Immature natural killer cell (primary cell): ENCODE data around the gene ZNF141. TPM values are rescaled to one million over a fixed set of nuclear protein-coding genes. Genes with fewer than 3 reads are reported as not detected.
A peak's percentile ranks its signal among the peaks of the same experiment; 100 is the strongest.
"Not testable (repeated sequence)": the region's sequence is repeated elsewhere in the genome, so short reads cannot be mapped to it uniquely, and the experiment has no call there.

ENCODE experiments used
- DNase-seq, 3 donors: peaks; one replicate each; pipeline ENCODE4 v3.0.0; 2022; ENCODE audit warnings: mixed read lengths in 1 of 3
- H3K27ac Mint-ChIP-seq, 6 donors: one replicate each; pipeline ENCODE4 v1.8.0; 2020; ENCODE audit warnings: mixed read lengths in 6 of 6, mild to moderate bottlenecking in 5 of 6, inconsistent platforms in 4 of 6, moderate library complexity in 3 of 6
- H3K27me3 Mint-ChIP-seq, 3 donors: one replicate each; pipeline ENCODE4 v1.8.0; 2020 to 2021; ENCODE audit warnings: low read depth in 3 of 3, mild to moderate bottlenecking in 3 of 3, mixed read lengths in 3 of 3, moderate library complexity in 3 of 3, inconsistent platforms in 1 of 3
- H3K36me3 Mint-ChIP-seq, 3 donors: one replicate each; pipeline ENCODE4 v1.8.0; 2020; ENCODE audit warnings: mixed read lengths in 3 of 3, inconsistent platforms in 2 of 3, mild to moderate bottlenecking in 2 of 3
- H3K4me1 Mint-ChIP-seq, 2 donors: one replicate each; pipeline ENCODE4 v1.8.0; 2020; ENCODE audit warnings: inconsistent platforms in 2 of 2, mild to moderate bottlenecking in 2 of 2, mixed read lengths in 2 of 2, moderate library complexity in 1 of 2
- H3K4me3 Mint-ChIP-seq, 5 donors: one replicate each; pipeline ENCODE4 v1.8.0; 2020; ENCODE audit warnings: mild to moderate bottlenecking in 5 of 5, mixed read lengths in 5 of 5, inconsistent platforms in 3 of 5, moderate library complexity in 3 of 5
- H3K9me3 Mint-ChIP-seq, 6 donors: one replicate each; pipeline ENCODE4 v1.8.0; 2020; ENCODE audit warnings: mild to moderate bottlenecking in 6 of 6, mixed read lengths in 6 of 6, inconsistent platforms in 4 of 6, moderate library complexity in 3 of 6
- polyA plus RNA-seq, 3 donors: library from polyadenylated mRNA; unstranded; fragments of 300-500 nt; fragmentation: Illumina TruSeq; gene quantifications; one replicate each; pipeline ENCODE4 v1.2.3, GENCODE V29; 2021

Gene ZNF141
- 1 to 10 TPM; 5.2 to 8.1 (median 6.2) TPM for polyA plus RNA-seq

DNA sequence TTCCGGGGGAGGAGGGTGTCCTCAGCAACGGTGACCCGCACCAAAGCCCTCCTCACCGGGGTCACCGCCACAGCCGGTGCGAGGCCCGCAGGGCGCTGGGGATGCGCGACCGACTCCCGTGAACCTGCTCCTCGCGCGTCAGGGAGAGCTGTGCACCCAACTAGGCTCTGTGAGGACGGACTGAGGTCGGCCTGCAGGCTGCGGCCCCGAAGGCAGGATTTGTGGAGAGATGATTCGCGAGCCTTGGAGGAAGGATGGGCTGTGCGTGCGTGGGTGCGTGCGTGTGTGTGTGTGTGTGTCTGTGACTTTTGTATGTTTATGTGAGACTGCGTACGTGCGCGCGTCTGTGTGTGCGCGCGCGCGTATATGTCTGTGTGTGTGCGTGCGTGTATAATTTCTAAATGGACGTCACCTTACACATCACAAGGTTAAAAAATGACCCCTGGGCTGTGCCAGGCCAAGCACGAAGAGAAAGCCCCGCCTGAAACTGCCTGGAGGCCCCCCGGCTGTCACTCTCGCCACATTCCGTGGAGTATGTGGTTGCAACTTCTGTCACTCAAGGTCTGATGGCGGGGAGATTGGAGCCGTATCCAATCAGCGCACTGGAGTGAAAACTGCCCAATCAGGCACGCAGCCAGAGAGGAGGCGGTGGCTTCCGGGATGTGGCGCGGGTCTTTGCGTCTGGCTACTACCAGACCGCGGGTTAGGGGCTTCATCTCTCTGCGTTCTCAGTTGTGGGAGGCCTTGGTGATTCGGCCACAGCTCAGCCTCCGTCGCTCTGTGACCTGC is at the start of gene ZNF141:
TSS of gene ZNF141 (plus strand) at position 672 of the 789 bp plus-strand sequence. CDS start 170 bp downstream, outside the sequence.
- H3K27me3 Mint-ChIP-seq: peaks cover 7 to 17% (median 10%) of the 10 kb centered on the region in 3 donors
- peaks cover 47 to 57% of the 10 kb centered on the region in 2 donors for H3K4me1 Mint-ChIP-seq
- H3K27ac Mint-ChIP-seq: peak within 1 kb of the TSS; percentile 96 to 100 (median 98)
- peak; percentile 96 for DNase-seq
- peaks cover 10 to 19% (median 18%) of the 10 kb centered on the region in 3 donors for H3K36me3 Mint-ChIP-seq
- H3K9me3 Mint-ChIP-seq: peaks cover 0 to 4% (median 3%) of the 10 kb centered on the region in 6 donors
- peak within 1 kb of the TSS; percentile 98 to 100 (median 98) for H3K4me3 Mint-ChIP-seq

DNA sequence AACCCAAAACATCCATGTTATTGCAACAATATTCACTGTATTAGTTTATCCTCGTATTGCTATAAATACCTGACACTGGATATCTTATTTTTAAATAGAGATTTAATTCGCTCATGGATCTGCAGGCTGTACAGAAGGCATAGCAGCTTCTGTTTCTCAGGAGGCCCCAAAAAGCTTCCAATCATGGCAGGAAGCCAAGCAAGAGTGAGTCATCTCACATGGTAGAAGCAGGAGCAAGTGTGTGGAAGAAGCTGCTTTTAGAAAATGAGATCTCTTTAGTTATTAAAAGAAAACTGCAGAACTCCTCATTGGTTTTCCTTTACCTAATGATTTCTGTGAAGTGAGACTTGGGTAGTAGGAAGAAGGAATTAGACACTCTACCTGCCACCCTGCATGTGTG is 48.7 kb upstream of the ZNF141 start:
- Mint-ChIP-seq H3K36me3 (peaks cover 0 to 8% (median 5%) of the 10 kb centered on the region in 3 donors), H3K4me1 (no peaks in the 10 kb centered on the region), H3K9me3 (peaks cover 29 to 59% (median 51%) of the 10 kb centered on the region in 6 donors), H3K27ac (no peak overlapping the region), H3K27me3 (peaks cover 0 to 6% (median 2%) of the 10 kb centered on the region in 3 donors), H3K4me3 (no peak overlapping the region)
- no peak for DNase-seq

- Mint-ChIP-seq H3K27ac (no peak overlapping the region), H3K4me1 (no peaks in the 10 kb centered on the region), H3K9me3 (peaks cover 10 to 40% (median 22%) of the 10 kb centered on the region in 6 donors), H3K27me3 (peaks cover 0 to 5% (median 4%) of the 10 kb centered on the region in 3 donors), H3K4me3 (no peak overlapping the region), H3K36me3 (peaks cover 0 to 4% (median 0%) of the 10 kb centered on the region in 3 donors)
- DNase-seq: no peak
Observed at GRCh38 chr4:294732-295131, 42.9 kb upstream of the ZNF141 start.

DNA sequence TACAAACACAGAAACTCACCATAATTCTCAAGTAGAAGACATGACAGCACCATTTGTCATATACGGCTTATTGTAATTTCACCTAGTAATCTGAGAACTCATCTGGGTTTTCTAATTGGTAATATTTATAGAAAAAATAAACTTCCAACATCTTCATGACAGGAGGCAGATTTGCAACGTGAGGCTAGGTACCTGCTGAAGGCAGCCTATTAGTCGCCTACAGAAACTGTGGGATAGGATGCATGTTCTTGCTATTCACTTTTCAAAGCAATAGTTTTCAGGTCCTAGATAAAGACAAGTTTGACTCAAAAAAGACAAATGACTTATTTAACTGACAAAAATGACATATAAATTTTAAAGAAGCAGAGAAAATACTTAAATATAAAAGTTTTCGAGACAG is 35.2 kb upstream of the ZNF141 start:
- H3K4me3 Mint-ChIP-seq: no peak overlapping the region
- no peak for DNase-seq
- H3K27me3 Mint-ChIP-seq: peaks cover 10 to 18% (median 12%) of the 10 kb centered on the region in 3 donors
- no peak overlapping the region for H3K27ac Mint-ChIP-seq
- H3K4me1 Mint-ChIP-seq: peaks cover 11 to 19% of the 10 kb centered on the region in 2 donors
- H3K36me3 Mint-ChIP-seq: peaks cover 0 to 12% (median 7%) of the 10 kb centered on the region in 3 donors
- H3K9me3 Mint-ChIP-seq: peaks cover 24 to 59% (median 54%) of the 10 kb centered on the region in 6 donors

DNA sequence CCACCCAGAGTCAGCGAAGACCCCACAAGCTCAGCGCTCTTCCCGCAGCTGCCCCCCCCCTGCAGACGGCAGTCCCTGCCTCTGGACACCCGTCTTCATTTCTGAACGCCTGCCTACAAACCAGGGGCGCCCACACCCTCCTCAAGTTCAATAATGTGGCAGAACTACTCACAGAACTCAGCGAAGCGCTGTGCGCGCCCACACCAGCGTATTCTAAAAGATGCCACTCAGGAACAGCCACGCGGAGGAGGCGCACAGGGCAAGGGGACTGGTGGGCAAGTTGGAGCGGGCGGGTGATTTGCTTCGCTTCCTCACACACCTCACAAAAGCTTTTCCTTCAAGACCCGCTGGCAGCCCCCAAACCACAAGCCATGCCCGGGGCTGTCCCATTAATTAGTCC is 33.1 kb upstream of the ZNF141 start:
- Mint-ChIP-seq H3K36me3 (peaks cover 0 to 12% (median 7%) of the 10 kb centered on the region in 3 donors), H3K4me3 (peak overlapping the region in 1 of 5 donors; percentile 18), H3K4me1 (peaks cover 11 to 24% of the 10 kb centered on the region in 2 donors), H3K9me3 (peaks cover 24 to 63% (median 56%) of the 10 kb centered on the region in 6 donors), H3K27me3 (peaks cover 8 to 18% (median 12%) of the 10 kb centered on the region in 3 donors)
- DNase-seq, H3K27ac Mint-ChIP-seq: not testable (repeated sequence)

GRCh38 chr4:304969-305680 is 32.5 kb upstream of the ZNF141 start, which contains the start of gene ZNF732:
Gene ZNF732, minus strand, starts transcription at chr4:305474. Its CDS starts 164 bp downstream, at chr4:305310.
- no peak within 1 kb of the TSS for H3K27ac Mint-ChIP-seq
- peaks cover 8 to 19% (median 12%) of the 10 kb centered on the region in 3 donors for H3K27me3 Mint-ChIP-seq
- peaks cover 0 to 12% (median 10%) of the 10 kb centered on the region in 3 donors for H3K36me3 Mint-ChIP-seq
- H3K4me1 Mint-ChIP-seq: peaks cover 11 to 24% of the 10 kb centered on the region in 2 donors
- DNase-seq: peak in 1 of 3 donors; percentile 10
- H3K9me3 Mint-ChIP-seq: peaks cover 27 to 69% (median 57%) of the 10 kb centered on the region in 6 donors
- peak within 1 kb of the TSS in 4 of 5 donors; percentile 17 to 35 (median 33) for H3K4me3 Mint-ChIP-seq

GRCh38 chr4:306551-306961 is 31.1 kb upstream of the ZNF141 start:
- H3K9me3 Mint-ChIP-seq: peaks cover 26 to 73% (median 59%) of the 10 kb centered on the region in 6 donors
- H3K4me3 Mint-ChIP-seq: peak overlapping the region in 3 of 5 donors; percentile 21 to 35 (median 27)
- H3K27ac Mint-ChIP-seq: no peak overlapping the region

GRCh38 chr4:309807-310206 is 27.8 kb upstream of the ZNF141 start:
- DNase-seq: no peak
- Mint-ChIP-seq H3K36me3 (peaks cover 3 to 23% (median 4%) of the 10 kb centered on the region in 3 donors), H3K27me3 (peaks cover 4 to 10% (median 5%) of the 10 kb centered on the region in 3 donors), H3K4me1 (peaks cover 11 to 31% of the 10 kb centered on the region in 2 donors), H3K4me3 (no peak overlapping the region), H3K9me3 (peaks cover 14 to 67% (median 41%) of the 10 kb centered on the region in 6 donors), H3K27ac (no peak overlapping the region)

More at GRCh38 chr4:306551-306961, 31.1 kb upstream of the ZNF141 start:
- H3K36me3 Mint-ChIP-seq: peaks cover 0 to 16% (median 12%) of the 10 kb centered on the region in 3 donors
- peaks cover 8 to 22% (median 12%) of the 10 kb centered on the region in 3 donors for H3K27me3 Mint-ChIP-seq
- H3K4me1 Mint-ChIP-seq: peaks cover 11 to 24% of the 10 kb centered on the region in 2 donors
- peak; percentile 2 to 9 (median 4) for DNase-seq

DNA sequence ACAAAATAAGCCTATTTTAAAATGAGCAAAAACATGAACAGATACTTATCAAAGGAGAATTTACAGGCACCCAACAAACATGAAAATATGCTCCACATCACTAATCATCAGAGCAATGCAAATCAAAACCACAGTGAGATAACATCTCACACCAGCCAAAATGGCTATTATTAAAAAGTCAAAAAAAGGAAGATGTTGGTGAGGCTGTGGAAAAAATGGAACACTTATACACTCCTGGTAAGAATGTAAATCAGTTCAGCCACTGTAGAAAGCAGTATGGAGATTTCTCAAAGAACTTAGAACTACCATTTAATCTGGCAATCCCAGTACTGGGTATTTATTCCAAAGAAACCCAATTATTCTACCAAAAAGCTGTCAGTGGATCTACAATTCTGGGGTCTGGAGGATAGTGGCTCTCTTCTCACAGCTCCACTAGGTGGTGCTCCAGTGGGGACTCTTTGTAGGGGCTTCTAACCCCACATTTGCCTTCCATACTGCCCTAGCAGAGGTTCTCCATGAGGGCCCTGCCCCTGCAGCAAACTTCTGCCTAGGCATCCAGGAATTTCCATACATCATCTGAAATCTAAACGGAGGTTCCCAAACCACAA is 23.2 kb upstream of the ZNF141 start:
- DNase-seq: no peak
- H3K4me3 Mint-ChIP-seq: no peak overlapping the region
- H3K36me3 Mint-ChIP-seq: peaks cover 3 to 16% (median 10%) of the 10 kb centered on the region in 3 donors
- peaks cover 0 to 7% of the 10 kb centered on the region in 2 donors for H3K4me1 Mint-ChIP-seq
- H3K27me3 Mint-ChIP-seq: peaks cover 6 to 11% (median 10%) of the 10 kb centered on the region in 3 donors
- H3K9me3 Mint-ChIP-seq: peaks cover 23 to 73% (median 33%) of the 10 kb centered on the region in 6 donors
- no peak overlapping the region for H3K27ac Mint-ChIP-seq

DNA sequence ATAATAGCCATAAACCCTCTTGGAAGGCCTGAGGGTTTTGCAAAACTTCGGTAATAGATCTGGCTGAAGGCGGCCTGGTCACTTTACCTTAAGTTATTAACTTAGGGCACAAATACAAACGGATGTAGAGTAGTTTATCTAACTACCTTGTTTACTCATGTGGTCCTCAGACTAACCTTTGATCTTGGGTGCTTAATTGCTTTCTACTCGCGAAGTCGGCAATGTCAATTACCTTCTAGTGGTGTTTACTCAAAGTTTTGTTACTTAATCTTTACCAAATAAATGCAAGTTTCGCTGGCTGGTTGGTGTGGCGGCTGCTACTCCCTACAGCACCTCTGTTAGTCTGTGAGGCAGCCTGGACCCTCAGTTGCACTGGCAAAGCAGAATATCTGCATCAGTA is 8.9 kb upstream of the ZNF141 start:
- peaks cover 0 to 19% (median 2%) of the 10 kb centered on the region in 6 donors for H3K9me3 Mint-ChIP-seq
- H3K27ac Mint-ChIP-seq: no peak overlapping the region
- H3K27me3 Mint-ChIP-seq: no peaks in the 10 kb centered on the region
- no peak for DNase-seq
- H3K4me1 Mint-ChIP-seq: no peaks in the 10 kb centered on the region
- peaks cover 0 to 6% (median 5%) of the 10 kb centered on the region in 3 donors for H3K36me3 Mint-ChIP-seq
- H3K4me3 Mint-ChIP-seq: no peak overlapping the region

GRCh38 chr4:335515-335914 is 2.1 kb upstream of the ZNF141 start:
- Mint-ChIP-seq H3K4me3 (peak overlapping the region; percentile 55 to 87 (median 81)), H3K4me1 (peaks cover 36 to 41% of the 10 kb centered on the region in 2 donors), H3K9me3 (peaks cover 0 to 3% (median 0%) of the 10 kb centered on the region in 6 donors), H3K27ac (peak overlapping the region in 5 of 6 donors; percentile 19 to 86 (median 84)), H3K27me3 (peaks cover 7 to 17% (median 10%) of the 10 kb centered on the region in 3 donors), H3K36me3 (peaks cover 6 to 7% (median 7%) of the 10 kb centered on the region in 3 donors)
- DNase-seq: no peak

DNA sequence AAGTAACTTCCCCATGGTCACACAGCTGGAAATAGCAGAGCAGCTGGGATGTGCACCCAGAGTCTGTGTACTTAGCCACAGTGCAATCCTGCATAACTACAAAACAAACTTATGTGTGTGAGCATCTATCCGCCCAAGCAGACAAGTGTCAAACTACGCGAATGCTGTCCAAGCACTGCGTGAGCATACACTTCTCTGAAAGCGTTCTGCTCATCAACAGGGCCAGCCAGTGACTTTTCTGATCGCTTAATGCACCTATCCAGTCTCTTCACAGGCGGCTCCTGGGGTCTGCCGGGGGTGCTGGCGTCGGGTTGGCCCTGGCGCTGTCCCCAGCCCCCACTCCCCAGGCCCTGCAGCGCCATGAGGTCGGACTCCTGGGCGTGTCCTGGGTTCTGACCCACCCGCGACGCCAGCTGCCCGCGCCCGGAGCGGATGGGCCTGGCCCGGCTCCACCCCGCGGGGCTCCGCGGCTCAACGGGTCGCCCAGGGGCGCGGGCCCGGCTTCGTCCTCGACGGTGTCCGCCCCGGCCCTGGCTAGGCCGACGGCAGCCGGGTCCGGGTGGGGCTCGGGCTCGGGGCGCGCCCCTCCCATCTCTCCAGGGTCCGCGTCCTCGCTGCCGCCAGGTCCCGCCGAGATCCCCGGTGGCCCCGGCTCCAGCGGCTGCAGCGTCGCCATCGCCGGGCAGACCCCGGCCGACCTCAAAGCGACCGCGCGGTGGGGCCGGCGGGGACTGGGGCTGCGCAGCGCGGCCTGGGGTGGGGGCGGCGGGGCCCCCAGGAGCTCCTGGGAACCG is 1.3 kb upstream of the ZNF141 start:
- DNase-seq: peak in 1 of 3 donors; percentile 26
- Mint-ChIP-seq H3K4me3 (peak overlapping the region; percentile 55 to 100 (median 98)), H3K27ac (peak overlapping the region; percentile 19 to 97 (median 86)), H3K4me1 (peaks cover 40 to 47% of the 10 kb centered on the region in 2 donors), H3K36me3 (peaks cover 7 to 11% (median 10%) of the 10 kb centered on the region in 3 donors), H3K9me3 (peaks cover 0 to 3% (median 0%) of the 10 kb centered on the region in 6 donors), H3K27me3 (peaks cover 7 to 17% (median 10%) of the 10 kb centered on the region in 3 donors)
